HG03460 (cell line): ENCODE data around the gene FEZF1.

Experiments
- ATAC-seq: cut with Tn5 transposase; IDR thresholded peaks from one replicate; pipeline ENCODE4 v1.9.1; 2021; ENCODE audit not compliant: unreplicated experiment

The FEZF1 gene

DNA sequence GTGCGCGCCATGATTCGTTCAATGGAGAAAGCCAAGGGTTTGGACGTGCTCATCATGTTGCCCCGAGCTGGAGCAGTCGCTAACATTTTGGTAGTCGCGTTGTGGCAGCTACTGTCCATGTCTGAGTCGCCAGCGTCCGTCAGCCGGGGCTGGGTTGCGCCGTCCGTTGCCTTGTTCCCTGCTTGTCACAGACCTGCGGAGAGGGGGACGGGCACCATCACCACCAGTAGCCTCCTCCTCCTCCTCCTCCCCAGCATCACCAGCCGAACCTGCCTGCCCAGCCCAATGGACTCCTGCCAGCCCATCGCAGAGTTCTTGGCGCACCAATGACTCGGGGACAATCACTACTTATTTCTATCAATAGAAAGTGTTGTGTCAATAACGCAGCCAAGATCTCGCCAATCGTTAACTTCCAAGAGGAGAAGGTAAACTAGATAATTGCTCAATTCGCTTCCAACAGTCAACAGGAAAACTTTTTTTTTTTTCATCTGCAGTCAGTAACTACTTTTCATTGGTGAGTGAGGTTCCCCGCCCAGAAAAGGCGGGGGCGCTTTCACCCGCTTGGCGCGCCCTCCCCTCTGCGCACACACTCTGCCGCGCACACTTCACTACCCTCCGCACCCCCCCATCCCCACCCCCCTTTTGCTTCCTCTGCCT, at the start of gene FEZF1:
TSS of gene FEZF1 (minus strand) at position 432 of the 657 bp plus-strand sequence. CDS start at position 119, 313 bp downstream.
- ATAC-seq = no peak

DNA sequence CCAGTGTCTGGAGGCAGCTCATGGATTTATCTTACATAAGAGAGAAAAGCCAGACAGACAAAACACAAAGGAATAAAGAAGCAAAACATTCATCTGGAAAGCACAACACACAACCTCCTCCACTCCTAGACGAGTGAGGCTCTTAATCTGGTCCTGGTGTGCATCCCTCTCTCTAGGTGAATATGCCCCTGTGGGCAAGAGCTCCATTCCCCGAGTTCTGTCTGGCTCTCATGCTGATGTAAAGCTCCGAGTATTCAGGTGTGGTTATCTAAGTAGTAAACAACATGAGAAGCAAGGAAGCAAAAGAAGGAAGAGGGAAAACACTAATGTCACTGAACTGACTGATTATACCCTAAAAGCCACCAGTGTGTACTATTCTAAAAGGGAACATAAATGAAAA, 47.9 kb upstream of the FEZF1 start:
- no peak for ATAC-seq

DNA sequence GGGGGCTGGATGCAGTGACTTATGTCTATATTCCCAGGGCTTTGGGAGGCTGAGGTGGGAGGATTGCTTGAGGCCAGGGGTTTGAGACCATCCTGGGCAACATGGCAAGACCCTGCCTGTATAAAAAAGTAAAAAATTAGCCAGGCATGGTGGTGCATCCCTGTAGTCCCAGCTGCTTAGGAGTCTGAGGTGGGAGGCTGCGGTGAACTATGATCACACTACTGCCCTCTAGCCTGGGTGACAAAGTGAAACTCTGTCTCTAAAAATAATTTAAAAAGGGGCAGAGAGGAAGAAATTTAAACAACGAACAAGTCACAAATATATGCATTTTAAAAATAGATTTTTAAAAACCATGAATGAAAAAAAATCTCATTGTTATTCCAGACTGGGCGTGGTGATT, 46.2 kb upstream of the FEZF1 start:
- no peak for ATAC-seq

DNA sequence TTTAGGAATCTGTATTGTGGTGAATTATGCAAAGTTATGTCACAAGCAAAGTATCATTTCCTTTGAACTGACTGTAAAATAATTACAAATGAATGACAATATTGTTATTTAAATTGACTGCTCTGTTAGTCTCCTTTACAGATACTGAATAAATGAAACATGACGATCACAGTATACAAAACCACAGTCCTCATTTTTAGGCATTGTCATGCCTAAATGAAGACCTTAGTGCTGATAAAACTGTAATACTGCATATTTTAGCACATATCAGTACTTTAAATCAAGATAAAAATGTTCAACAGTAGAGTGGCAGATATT, 39.7 kb upstream of the FEZF1 start:
- ATAC-seq = no peak

DNA sequence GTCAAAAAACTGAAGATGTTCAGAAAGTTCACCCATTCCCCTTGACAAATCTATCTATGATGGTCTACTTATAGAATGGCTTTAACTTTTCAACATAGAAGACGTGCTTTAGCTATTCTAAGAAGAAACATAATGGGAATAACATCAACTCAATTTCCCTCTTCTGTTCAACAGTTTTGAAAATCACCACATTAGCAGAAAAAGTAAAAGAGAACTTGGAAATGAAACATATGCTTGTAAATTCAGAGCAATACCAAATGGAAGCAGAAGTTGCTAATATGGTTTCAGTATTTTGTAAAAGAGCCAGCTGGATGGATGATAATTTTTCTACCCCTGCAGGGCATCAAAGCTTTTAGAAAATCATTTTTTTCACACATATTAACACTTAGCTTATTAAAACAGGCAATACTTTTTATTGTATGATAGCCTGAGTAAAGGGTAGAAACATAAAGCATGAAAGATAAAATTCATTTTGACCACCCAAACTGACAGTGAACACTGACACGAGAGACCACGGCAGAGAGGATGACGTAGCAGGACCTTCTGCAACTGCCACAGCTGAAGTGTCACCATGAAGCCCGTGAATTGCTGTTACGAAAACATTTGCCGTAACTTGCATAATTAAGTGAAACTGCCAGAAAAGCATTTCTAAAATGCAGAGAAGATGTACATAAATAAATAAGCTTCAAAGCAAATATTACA, 39.2 kb upstream of the FEZF1 start:
- ATAC-seq = no peak

DNA sequence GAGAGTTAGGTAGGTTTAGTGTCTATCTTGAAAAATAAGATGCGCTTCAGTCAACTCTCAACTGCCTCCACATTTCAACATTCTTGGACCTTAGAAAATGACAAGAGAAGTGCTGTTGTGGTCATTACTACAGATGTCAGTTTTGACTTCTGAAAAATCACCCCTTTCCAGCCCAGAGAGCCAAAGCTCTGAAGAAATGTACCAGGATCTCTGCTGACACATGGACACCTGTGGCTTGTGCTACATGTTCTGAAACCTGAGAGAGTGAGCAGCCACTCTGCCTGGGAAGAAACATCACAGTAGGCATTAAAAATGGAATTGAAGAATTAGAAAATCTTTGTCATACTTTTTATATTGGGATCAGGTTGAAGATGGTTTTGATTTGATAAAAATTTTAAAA, 35.9 kb upstream of the FEZF1 start:
- ATAC-seq = no peak

DNA sequence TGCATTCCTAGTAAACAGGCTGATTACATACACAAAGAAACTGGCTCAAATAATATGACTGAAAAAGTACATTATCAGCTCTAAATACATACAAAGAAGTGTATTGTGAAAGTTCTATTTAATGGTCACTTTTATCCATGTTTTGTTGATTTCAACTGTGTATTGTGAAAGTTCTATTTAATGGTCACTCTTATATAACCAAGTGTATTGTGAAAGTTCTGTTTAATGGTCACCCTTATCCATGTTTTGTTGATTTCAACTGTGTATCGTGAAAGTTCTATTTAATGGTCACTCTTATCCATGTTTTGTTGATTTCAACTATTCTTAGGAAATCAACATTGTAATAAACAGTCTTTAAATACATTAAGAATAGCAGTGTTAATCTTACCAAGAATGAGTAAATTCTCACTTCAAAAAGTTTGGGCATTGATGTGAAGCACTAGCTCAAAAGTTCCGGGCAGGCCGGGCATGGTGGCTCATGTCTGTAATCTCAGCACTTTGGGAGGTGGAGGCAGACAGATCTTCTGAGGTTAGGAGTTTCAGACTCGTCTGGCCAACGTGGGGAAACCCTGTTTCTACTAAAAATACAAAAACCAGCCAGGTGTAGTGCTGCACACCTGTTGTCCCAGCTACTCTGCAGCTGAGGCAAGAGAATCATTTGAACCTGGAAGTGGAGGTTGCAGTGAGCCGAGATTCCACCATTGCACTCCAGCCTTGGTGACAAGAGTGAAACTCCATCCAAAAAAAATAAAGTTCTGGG, 34.8 kb upstream of the FEZF1 start:
- ATAC-seq = no peak

DNA sequence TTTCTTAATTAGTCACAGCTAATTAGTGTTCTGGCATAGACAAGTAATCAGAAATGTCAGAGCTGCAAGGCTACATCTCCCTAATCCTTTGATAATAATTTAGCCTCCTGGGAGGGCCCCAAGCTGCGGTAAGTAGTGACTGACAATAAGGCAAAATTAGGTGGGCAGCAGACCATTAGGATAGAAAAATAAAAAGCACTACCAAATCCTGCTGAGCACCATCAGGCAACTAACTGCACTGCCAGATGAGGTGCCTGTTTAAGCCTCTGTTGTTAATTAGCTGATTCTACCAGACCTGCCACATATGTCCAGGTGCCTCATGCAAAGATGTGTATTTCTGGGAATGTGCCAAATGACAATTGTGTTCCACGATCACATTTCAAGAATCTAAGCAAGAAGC, 32.5 kb upstream of the FEZF1 start:
- ATAC-seq = no peak

- ATAC-seq = no peak
Measured at GRCh38 chr7:122329145-122329802, 24.7 kb upstream of the FEZF1 start.

DNA sequence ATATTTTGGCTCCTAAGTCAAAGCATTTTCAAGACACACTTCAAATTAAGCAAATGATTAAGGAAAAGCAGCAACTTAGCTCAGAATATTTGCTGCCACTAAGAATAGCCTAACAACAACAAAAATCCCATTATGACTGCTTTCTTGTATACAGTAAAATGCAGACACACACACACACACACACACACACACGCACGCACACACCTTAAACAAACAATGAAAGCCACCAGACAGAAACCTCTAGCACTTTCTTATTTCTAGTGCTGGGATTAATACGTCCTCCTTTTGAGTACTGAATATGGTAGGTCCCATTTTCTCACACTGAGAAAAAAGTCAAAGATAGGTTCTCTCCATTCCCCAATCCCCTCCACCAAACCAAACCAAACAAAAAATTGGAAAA, 23.4 kb upstream of the FEZF1 start:
- ATAC-seq = no peak

GRCh38 chr7:122316467-122317388, 12.2 kb upstream of the FEZF1 start:
- no peak for ATAC-seq

DNA sequence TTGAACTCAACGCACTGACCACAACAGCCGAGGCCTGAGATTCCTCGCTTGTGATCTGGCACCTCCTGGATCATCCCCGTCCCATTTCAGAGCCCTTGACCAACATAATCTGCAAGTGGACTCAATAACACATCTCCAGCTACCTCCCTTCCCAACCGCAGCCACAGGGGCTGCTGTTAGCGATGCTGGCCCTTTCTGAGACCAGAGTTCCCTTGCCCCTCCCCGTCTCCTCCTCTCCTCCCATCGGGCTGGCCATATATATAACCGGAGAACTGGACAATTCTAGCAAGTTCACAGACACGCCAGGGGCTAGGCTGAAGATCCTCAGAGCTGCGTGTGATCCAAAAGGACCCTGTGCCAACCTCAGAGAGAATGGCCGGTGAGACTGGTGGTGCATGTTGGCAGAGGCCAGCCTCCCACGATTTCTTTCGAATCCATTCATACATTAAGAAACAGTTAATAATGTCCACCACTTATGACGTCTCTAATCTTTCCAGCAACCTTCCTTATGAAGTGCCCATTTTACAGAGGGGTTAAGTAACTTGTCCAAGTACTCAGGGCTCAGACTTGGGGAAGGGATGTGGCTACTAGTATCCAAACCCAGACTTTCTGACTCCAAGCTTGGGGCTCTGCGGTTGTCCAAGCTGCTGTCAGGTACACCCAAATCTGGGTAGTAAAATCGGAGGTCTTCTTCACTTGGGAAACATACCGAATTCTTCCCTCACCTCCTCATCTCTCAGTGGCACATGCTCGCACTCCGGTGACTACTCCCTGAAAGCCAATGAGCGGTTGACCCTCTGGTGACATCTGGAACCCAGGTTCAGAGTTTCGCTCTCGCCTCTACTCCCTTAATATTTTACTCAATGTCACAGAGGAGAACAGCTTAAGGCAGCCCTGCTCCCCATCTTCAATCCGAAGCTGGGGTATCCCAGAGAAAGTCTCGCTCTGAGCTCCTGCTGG, 11.2 kb upstream of the FEZF1 start:
- no peak for ATAC-seq

DNA sequence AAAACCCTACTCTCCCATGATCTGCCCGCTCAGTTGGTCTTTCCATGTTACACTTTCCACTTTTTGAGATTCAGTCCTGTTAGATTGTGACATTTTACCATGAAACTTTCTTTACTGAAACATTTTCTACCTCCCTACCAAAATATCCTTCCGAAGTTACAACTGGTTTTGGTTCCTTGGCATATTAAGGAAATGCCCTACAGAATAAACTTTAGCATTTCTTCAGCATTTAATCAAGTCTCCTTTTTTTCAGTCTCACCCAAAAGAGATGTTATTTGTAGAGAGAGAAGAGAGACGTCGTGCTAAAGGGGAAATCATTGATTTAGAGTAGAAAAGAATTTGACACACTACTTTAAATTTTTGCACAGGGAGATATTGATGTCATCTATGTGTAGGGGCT, 9.7 kb upstream of the FEZF1 start:
- ATAC-seq = no peak

DNA sequence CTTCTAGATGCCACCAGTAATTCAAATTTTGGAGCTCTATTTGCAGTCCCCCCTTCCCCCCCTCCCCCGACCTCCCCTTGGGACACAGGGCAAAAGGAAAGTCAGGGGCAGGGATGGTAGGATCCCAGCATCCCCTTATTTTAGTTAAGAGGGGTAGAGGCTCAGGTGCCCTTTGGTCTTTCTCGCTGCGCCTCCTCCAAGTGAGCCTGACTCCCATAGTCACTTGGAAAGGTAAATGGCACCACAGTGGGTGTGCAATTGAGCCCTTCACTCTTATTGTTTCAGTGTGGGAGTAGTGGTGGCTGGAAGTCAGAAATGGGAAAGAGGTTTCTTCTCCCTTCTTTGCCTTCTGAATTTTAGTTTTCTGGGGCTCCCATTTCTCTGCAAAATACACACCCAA, 8.2 kb upstream of the FEZF1 start:
- no peak for ATAC-seq

GRCh38 chr7:122311734-122312450, 7.3 kb upstream of the FEZF1 start:
- no peak for ATAC-seq

- ATAC-seq = no peak
Measured at GRCh38 chr7:122311050-122311700, 6.6 kb upstream of the FEZF1 start.

DNA sequence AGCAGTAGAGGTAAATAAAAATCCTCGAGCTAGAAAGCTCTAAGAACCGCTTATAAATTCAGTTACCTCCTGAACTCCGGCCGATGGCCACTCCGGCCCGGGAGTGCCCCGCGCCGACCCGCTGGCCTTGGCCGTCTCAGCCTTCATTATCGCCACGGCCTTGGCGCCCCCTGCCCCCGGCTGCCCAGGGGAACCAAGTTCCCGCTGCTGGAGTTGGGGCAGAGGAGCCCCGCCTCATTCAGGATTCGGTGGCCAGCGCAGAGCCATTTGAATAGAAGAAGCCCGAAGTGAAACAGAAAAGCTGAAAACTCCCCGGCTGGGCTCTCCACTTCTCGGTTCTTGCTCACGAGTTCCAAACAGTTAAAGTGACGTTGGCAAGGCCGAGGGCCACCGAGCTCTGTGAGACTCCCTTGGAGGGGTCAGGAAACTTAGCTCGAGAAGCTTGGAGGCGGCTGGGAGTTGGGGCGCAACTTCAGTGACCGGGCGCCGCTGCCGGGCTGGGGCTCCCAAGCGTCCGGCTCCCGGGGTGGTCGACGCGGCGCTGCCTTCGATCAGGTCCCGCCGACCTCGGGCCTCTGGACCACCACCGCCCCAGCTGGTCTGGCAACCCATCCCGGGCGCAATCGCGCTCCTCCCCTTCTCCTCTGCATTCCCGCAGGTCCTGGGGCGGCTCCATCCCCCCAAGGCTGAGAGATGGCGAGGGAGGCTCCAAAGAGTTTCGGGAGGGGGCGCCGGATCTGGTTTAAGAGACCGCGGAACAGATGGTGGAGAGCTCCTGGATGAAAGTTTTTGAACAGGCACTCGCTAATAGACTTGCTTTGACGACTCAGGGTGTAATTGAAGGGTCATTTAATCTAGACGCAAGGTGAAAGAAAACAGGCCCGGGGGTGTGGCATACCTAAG, 5.8 kb upstream of the FEZF1 start:
- ATAC-seq = no peak
